ENCODE measurements around the gene CEP192. TPM values are rescaled to one million over a fixed set of nuclear protein-coding genes. Genes with fewer than 3 reads are reported as not detected.
"Not testable (repeated sequence)": the region's sequence is repeated elsewhere in the genome, so short reads cannot be mapped to it uniquely, and the experiment has no call there.

The CEP192 gene
- total and polyA plus RNA-seq, 2 donors from 2014 or later, result 4.9 to 31.7 TPM

DNA sequence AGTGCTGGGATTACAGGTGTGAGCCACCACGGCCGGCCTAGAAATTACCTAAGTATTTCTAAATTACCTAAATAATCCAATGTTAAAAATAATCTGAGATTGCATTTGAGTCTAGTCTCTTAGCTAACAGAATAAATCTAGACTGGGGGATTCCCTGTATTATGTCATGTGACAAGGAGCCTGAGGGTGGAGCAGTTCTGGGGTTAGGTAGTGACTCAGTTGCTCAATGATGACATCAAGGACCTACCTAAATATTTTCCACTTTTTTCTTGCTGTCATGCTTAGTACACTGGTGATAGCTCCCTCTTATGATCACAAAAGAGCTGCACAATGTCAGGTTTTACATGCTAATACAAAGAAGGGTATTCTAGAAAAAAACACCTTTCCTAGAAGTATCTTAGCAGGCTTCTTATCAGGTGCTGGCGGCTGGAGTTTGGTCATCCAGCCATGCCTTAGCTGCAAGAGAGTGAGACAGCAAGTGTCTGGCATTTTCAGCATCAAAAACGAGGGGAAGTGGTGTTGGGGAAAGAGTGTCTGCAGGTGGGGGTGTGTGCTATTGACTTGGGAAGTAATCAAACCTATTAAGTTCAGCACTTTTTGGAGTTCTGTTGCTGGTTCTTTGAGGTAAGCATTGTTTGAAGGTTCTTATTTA, 17.5 kb upstream of the CEP192 start:
- no peak overlapping the region for H3K9ac ChIP-seq (ENCODE audit: low read length in 3 of 3)
- TF ChIP-seq, protein P1, sequence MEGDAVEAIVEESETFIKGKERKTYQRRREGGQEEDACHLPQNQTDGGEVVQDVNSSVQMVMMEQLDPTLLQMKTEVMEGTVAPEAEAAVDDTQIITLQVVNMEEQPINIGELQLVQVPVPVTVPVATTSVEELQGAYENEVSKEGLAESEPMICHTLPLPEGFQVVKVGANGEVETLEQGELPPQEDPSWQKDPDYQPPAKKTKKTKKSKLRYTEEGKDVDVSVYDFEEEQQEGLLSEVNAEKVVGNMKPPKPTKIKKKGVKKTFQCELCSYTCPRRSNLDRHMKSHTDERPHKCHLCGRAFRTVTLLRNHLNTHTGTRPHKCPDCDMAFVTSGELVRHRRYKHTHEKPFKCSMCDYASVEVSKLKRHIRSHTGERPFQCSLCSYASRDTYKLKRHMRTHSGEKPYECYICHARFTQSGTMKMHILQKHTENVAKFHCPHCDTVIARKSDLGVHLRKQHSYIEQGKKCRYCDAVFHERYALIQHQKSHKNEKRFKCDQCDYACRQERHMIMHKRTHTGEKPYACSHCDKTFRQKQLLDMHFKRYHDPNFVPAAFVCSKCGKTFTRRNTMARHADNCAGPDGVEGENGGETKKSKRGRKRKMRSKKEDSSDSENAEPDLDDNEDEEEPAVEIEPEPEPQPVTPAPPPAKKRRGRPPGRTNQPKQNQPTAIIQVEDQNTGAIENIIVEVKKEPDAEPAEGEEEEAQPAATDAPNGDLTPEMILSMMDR (IDR thresholded peaks at IDR 0.05; ENCODE audit: borderline replicate concordance, extremely low read depth, insufficient read depth), result no peak
- no peaks in the 10 kb centered on the region for H3K4me1 ChIP-seq (ENCODE audit: control insufficient read depth in 2 of 3, insufficient read depth in 2 of 3, low read depth in 1 of 3, low read length in 3 of 3)
- FAIRE-seq (no peak), DNase-seq (no peak)
- H3K4me3 ChIP-seq (ENCODE audit: low read length in 3 of 3), result no peak overlapping the region
- no peaks in the 10 kb centered on the region for H3K27me3 ChIP-seq (ENCODE audit: control insufficient read depth, insufficient read depth, low read length)
- intact Hi-C loops (cut with DNase I), result no loop called here
- H3K9me3 ChIP-seq (ENCODE audit: control insufficient read depth in 2 of 3, insufficient read depth in 1 of 3, low read length in 3 of 3), result no peaks in the 10 kb centered on the region
- H3K36me3 ChIP-seq (ENCODE audit: control insufficient read depth in 2 of 3, insufficient read depth in 3 of 3, low read length in 3 of 3), result peaks cover 13 to 19% (median 16%) of the 10 kb centered on the region in 3 donors
- no peak overlapping the region for H3K27ac ChIP-seq (ENCODE audit: low read depth in 2 of 2, low read length in 2 of 2)

DNA sequence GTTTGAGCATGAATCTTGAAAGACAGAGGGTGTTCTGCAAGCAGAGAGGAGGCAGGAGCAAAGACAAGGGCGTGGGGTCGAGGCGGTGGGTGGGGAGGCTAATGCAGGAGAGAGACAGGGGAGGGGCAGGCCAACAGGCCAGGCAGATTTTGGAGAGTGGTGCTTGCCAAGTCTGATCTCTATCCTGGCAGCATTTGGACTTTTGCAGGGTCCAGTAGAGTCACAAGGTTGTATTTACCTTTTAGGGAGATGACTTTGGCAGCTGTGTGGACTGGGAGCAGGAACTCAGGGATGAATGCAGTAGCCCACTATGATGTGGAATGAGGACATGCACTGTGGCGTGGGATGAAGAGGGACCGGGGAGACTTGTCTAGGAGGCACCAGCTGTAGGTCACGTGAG, 15.7 kb upstream of the CEP192 start:
- Histone ChIP-seq H3K9me3 (ENCODE audit: control insufficient read depth in 2 of 3, insufficient read depth in 1 of 3, low read length in 3 of 3) (no peaks in the 10 kb centered on the region), H3K36me3 (ENCODE audit: control insufficient read depth in 2 of 3, insufficient read depth in 3 of 3, low read length in 3 of 3) (peaks cover 13 to 19% (median 16%) of the 10 kb centered on the region in 3 donors), H3K4me1 (ENCODE audit: control insufficient read depth in 2 of 3, insufficient read depth in 2 of 3, low read depth in 1 of 3, low read length in 3 of 3) (no peaks in the 10 kb centered on the region), H3K4me3 (ENCODE audit: low read length in 3 of 3) (no peak overlapping the region), H3K27me3 (ENCODE audit: control insufficient read depth, insufficient read depth, low read length) (no peaks in the 10 kb centered on the region), H3K9ac (ENCODE audit: low read length in 3 of 3) (no peak overlapping the region), H3K27ac (ENCODE audit: low read depth in 2 of 2, low read length in 2 of 2) (no peak overlapping the region)
- TF ChIP-seq, protein P1 (IDR thresholded peaks at IDR 0.05; ENCODE audit: borderline replicate concordance, extremely low read depth, insufficient read depth), result no peak
- FAIRE-seq, result no peak
- no peak for DNase-seq
- intact Hi-C loops (cut with DNase I), result no loop called here

DNA sequence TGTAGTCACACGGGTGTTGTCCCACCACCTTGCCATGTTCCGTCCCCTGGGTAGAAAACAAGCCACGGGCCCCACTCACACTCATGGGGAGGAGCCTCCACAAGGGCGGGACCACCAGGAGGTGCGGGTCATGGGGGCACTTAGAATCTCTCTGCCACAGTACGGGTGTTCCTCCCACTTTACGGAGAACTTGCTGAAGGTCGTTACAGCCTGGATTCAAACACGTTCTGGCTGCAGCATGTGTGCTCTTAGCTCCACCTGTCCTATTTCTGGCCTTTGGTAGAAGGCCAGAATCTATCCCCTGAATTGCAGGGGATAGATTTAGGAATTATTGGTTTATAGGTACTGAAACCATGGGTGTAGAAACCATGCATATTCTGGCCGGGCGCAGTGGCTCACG, 14.9 kb upstream of the CEP192 start:
- no peaks in the 10 kb centered on the region for H3K9me3 ChIP-seq (ENCODE audit: control insufficient read depth in 2 of 3, insufficient read depth in 1 of 3, low read length in 3 of 3)
- no peaks in the 10 kb centered on the region for H3K4me1 ChIP-seq (ENCODE audit: control insufficient read depth in 2 of 3, insufficient read depth in 2 of 3, low read depth in 1 of 3, low read length in 3 of 3)
- DNase-seq (no peak), FAIRE-seq (no peak)
- H3K27ac ChIP-seq (ENCODE audit: low read depth in 2 of 2, low read length in 2 of 2), result no peak overlapping the region
- peaks cover 13 to 19% (median 16%) of the 10 kb centered on the region in 3 donors for H3K36me3 ChIP-seq (ENCODE audit: control insufficient read depth in 2 of 3, insufficient read depth in 3 of 3, low read length in 3 of 3)
- no peak overlapping the region for H3K4me3 ChIP-seq (ENCODE audit: low read length in 3 of 3)
- intact Hi-C loops (cut with DNase I), result no loop called here
- TF ChIP-seq, protein P1 (IDR thresholded peaks at IDR 0.05; ENCODE audit: borderline replicate concordance, extremely low read depth, insufficient read depth), result no peak
- no peaks in the 10 kb centered on the region for H3K27me3 ChIP-seq (ENCODE audit: control insufficient read depth, insufficient read depth, low read length)
- no peak overlapping the region for H3K9ac ChIP-seq (ENCODE audit: low read length in 3 of 3)

DNA sequence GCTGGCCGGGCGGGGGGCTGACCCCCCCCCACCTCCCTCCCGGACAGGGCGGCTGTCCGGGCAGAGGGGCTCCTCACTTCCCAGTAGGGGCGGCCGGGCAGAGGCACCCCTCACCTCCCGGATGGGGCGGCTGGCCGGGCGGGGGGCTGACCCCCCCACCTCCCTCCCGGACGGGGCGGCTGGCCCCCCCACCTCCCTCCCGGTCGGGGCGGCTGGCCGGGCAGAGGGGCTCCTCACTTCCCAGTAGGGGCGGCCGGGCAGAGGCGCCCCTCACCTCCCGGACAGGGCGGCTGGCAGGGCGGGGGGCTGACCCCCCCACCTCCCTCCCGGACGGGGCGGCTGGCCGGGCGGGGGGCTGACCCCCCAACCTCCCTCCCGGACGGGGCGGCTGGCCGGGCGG, 11.1 kb upstream of the CEP192 start:
- not testable (repeated sequence) for DNase-seq

More for the DNA sequence above, 11.1 kb upstream of the CEP192 start:
- peaks cover 3 to 22% (median 14%) of the 10 kb centered on the region in 3 donors for H3K36me3 ChIP-seq (ENCODE audit: control insufficient read depth in 2 of 3, insufficient read depth in 3 of 3, low read length in 3 of 3)
- H3K27ac ChIP-seq (ENCODE audit: low read depth in 2 of 2, low read length in 2 of 2); FAIRE-seq; H3K4me3 ChIP-seq (ENCODE audit: low read length in 3 of 3); intact Hi-C loops (cut with DNase I); H3K9me3 ChIP-seq (ENCODE audit: control insufficient read depth in 2 of 3, insufficient read depth in 1 of 3, low read length in 3 of 3); H3K9ac ChIP-seq (ENCODE audit: low read length in 3 of 3); H3K4me1 ChIP-seq (ENCODE audit: control insufficient read depth in 2 of 3, insufficient read depth in 2 of 3, low read depth in 1 of 3, low read length in 3 of 3); H3K27me3 ChIP-seq (ENCODE audit: control insufficient read depth, insufficient read depth, low read length): not testable (repeated sequence)
